Fibroblast of lung (primary cell): ENCODE results near the gene NHS. TPM values are rescaled to one million over a fixed set of nuclear protein-coding genes. Genes with fewer than 3 reads are reported as not detected.

Experiments used
- DNase-seq, 2 donors: peaks; one replicate each; pipeline versions ENCODE4 v3.0.0 to v3.0.0-alpha.2; 2010; ENCODE audit warnings: low read depth in 2 of 2
- H2AFZ ChIP-seq: 2 replicates; pipeline ENCODE4 v1.5.1; 2012; ENCODE audit warnings: low read length, control low read depth, inconsistent platforms
- H3K27ac ChIP-seq: 2 replicates; pipeline ENCODE4 v1.5.1; 2011; ENCODE audit warnings: low read length, control low read depth; ENCODE audit not compliant: insufficient read depth
- H3K27me3 ChIP-seq: 2 replicates; pipeline ENCODE4 v1.5.1; 2011; ENCODE audit warnings: mild to moderate bottlenecking, low read length; ENCODE audit not compliant: control insufficient read depth, insufficient read depth
- H3K36me3 ChIP-seq: 2 replicates; pipeline ENCODE4 v1.5.1; 2011; ENCODE audit warnings: low read length; ENCODE audit not compliant: control insufficient read depth, insufficient read depth
- H3K4me1 ChIP-seq: 2 replicates; pipeline ENCODE4 v1.5.1; 2011; ENCODE audit warnings: low read length; ENCODE audit not compliant: control insufficient read depth, insufficient read depth; ENCODE audit errors: extremely low read depth
- H3K4me2 ChIP-seq: 2 replicates; pipeline ENCODE4 v1.5.1; 2011; ENCODE audit warnings: low read length, control low read depth; ENCODE audit not compliant: insufficient read depth; ENCODE audit errors: extremely low read depth
- H3K4me3 ChIP-seq, 4 experiments: fragments of 200-600 bp in 1 of 4; sonication (generic) in 1 of 4; replicated peaks in 1 of 4; 2 replicates each; pipeline ENCODE4 v1.5.1; 2011 to 2016; ENCODE audit warnings: low read length in 4 of 4, low read depth in 3 of 4, mild to moderate bottlenecking in 3 of 4, control low read depth in 2 of 4, inconsistent platforms in 1 of 4, mixed read lengths in 1 of 4; ENCODE audit not compliant: insufficient read depth in 1 of 4; ENCODE audit errors: control extremely low read depth in 1 of 4
- H3K79me2 ChIP-seq: 2 replicates; pipeline ENCODE4 v1.5.1; 2012; ENCODE audit warnings: mild to moderate bottlenecking, low read length, inconsistent platforms; ENCODE audit not compliant: control insufficient read depth, insufficient read depth
- H3K9ac ChIP-seq: 2 replicates; pipeline ENCODE4 v1.5.1; 2011; ENCODE audit warnings: mild to moderate bottlenecking, low read length, control low read depth; ENCODE audit not compliant: insufficient read depth
- H3K9me3 ChIP-seq: 2 replicates; pipeline ENCODE4 v1.5.1; 2012; ENCODE audit warnings: low read depth, low read length; ENCODE audit not compliant: control insufficient read depth, insufficient read depth
- H4K20me1 ChIP-seq: 2 replicates; pipeline ENCODE4 v1.5.1; 2011; ENCODE audit warnings: low read length; ENCODE audit not compliant: control insufficient read depth, insufficient read depth; ENCODE audit errors: extremely low read depth
- EZH2 ChIP-seq: IDR thresholded peaks from 2 replicates; pipeline ENCODE4 v1.5.1; 2012; ENCODE audit warnings: low read length, control low read depth, mild to moderate bottlenecking; ENCODE audit errors: missing control alignments
- polyA plus RNA-seq, 2 donors: library from polyadenylated mRNA; depleted of rRNA in 1 of 2; stranded (reverse) in 1 of 2; unstranded in 1 of 2; fragments of >200 nt; gene quantifications; 2 replicates each; pipeline ENCODE4 v1.2.1, GENCODE V29; 2011 to 2012; ENCODE audit warnings: missing spikeins in 1 of 2
- total RNA-seq: library from RNA; depleted of rRNA; stranded (reverse); fragments of >200 nt; gene quantifications from 2 replicates; pipeline ENCODE4 v1.2.1, GENCODE V29; 2014
- TF ChIP-seq, protein P1 (sequence below), 2 donors: IDR thresholded peaks in 1 of 2; conservative IDR thresholded peaks in 1 of 2; 1 replicate in 1 of 2; 2 replicates in 1 of 2; pipeline ENCODE4 v1.5.1; 2011 to 2012; ENCODE audit warnings: low read length in 2 of 2, control low read depth in 1 of 2, inconsistent platforms in 1 of 2, low read depth in 1 of 2, mild to moderate bottlenecking in 1 of 2

The NHS gene
- total and polyA plus RNA-seq, 2 donors (not counting 1 experiment from before 2014, with no cell fraction given), result 1.4 to 3.8 TPM

DNA sequence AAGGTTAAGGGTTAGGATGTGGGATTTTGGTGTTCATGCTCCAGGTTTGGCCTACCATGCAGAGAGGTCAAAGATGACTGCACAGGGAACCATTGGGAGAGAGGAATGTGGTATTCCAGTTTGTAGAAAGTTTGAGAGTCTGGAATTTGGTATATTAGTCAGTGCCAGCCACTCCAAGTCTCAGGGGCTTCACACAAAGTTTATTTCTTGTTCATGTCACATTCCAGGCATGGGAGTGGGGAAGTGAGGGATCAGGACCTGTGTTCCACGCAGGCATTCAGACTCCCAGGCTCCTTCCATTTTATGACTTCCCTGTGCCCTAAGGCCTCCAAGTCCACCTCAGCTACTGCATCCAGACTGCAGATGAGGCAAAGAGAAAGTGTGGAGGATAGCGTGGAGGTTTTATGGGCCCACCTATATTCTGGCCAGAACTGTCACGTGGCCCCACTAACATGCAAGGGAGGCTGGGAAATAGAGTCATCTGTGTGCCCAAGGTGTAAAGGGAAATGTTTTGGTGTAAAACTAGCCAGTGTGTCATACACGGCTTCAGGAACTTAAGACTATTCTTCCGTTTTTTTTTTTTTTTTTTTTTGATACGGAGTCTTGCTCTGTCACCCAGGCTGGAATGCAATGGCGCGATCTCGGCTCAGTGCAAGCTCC is 221.7 kb downstream of the NHS start:
- Histone ChIP-seq H4K20me1 (no peaks in the 10 kb centered on the region), H3K79me2 (no peaks in the 10 kb centered on the region), H3K4me1 (peaks cover 7% of the 10 kb centered on the region), H3K27me3 (no peaks in the 10 kb centered on the region), H3K9me3 (no peaks in the 10 kb centered on the region), H3K36me3 (no peaks in the 10 kb centered on the region), H2AFZ (no peak overlapping the region), H3K9ac (no peak overlapping the region), H3K27ac (no peak overlapping the region), H3K4me3 (no peak overlapping the region), H3K4me2 (no peak overlapping the region)
- DNase-seq, result peak in 1 of 2 donors; percentile 55
- TF ChIP-seq, protein P1, sequence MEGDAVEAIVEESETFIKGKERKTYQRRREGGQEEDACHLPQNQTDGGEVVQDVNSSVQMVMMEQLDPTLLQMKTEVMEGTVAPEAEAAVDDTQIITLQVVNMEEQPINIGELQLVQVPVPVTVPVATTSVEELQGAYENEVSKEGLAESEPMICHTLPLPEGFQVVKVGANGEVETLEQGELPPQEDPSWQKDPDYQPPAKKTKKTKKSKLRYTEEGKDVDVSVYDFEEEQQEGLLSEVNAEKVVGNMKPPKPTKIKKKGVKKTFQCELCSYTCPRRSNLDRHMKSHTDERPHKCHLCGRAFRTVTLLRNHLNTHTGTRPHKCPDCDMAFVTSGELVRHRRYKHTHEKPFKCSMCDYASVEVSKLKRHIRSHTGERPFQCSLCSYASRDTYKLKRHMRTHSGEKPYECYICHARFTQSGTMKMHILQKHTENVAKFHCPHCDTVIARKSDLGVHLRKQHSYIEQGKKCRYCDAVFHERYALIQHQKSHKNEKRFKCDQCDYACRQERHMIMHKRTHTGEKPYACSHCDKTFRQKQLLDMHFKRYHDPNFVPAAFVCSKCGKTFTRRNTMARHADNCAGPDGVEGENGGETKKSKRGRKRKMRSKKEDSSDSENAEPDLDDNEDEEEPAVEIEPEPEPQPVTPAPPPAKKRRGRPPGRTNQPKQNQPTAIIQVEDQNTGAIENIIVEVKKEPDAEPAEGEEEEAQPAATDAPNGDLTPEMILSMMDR (conservative IDR thresholded peaks at IDR 0.05 in 1 of 2, IDR thresholded peaks at IDR 0.05 in 1 of 2; ENCODE audit: low read depth in 1 of 2, low read length in 2 of 2), result no peak
- TF ChIP-seq EZH2, result no peak

DNA sequence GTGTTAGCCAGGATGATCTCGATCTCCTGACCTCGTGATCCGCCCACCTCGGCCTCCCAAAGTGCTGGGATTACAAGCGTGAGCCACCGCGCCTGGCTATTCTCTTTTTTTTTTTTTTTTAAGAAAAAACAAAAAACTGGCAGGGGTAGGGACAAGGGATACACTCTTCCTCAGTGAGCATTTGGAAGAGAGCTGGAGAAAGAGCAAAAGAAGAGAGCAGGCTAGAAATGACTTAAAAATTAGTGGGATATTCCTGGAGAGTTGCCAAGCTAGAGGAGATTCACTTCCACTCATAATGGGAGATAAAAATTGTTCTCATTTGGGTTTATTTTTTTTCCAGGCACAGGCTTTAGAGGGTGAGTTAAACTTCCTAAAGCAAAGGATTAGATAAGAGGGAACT is 222.3 kb downstream of the NHS start:
- no peaks in the 10 kb centered on the region for H3K27me3 ChIP-seq
- H3K4me2 ChIP-seq, result no peak overlapping the region
- no peaks in the 10 kb centered on the region for H4K20me1 ChIP-seq
- no peak overlapping the region for H2AFZ ChIP-seq
- no peak for TF ChIP-seq EZH2
- TF ChIP-seq, protein P1 (conservative IDR thresholded peaks at IDR 0.05 in 1 of 2, IDR thresholded peaks at IDR 0.05 in 1 of 2; ENCODE audit: low read depth in 1 of 2, low read length in 2 of 2), result no peak
- H3K36me3 ChIP-seq, result no peaks in the 10 kb centered on the region
- H3K27ac ChIP-seq, result no peak overlapping the region
- no peak for DNase-seq
- H3K9ac ChIP-seq, result no peak overlapping the region
- peaks cover 7% of the 10 kb centered on the region for H3K4me1 ChIP-seq
- no peak overlapping the region for H3K4me3 ChIP-seq
- H3K79me2 ChIP-seq, result no peaks in the 10 kb centered on the region
- no peaks in the 10 kb centered on the region for H3K9me3 ChIP-seq

DNA sequence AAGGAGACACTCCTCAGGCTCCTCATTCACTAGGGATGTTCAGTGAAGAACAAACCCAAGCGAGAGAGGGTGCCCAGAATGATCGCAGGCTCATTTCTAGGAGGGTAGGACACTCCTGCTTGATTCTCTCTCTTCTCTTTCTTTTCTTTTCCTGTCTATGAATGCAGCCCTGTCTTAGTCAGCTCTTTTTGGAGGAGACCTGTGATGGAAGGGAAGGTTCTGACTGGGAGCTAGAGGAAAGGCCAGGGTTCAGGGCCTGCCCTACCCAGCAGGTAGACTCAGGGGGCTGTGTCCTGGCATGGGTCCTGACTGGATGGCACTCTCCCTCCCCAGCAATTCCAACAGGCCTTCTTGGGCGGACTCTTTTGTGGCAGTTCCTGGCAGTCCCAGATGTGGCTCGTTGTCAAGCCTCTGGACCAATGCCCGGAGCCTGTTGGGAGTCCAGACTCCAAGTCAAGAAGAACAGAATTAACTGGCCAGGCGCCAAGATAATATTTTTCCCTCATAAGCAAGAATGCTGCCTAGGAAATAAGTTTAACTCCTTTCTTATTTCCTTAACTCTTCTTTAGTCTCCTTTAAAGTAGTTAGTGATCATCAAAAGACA is 222.9 kb downstream of the NHS start:
- Histone ChIP-seq H3K4me2 (no peak overlapping the region), H3K9ac (no peak overlapping the region), H3K36me3 (no peaks in the 10 kb centered on the region), H3K27me3 (no peaks in the 10 kb centered on the region), H2AFZ (no peak overlapping the region), H3K4me1 (peaks cover 7% of the 10 kb centered on the region), H3K27ac (no peak overlapping the region), H3K79me2 (no peaks in the 10 kb centered on the region), H4K20me1 (no peaks in the 10 kb centered on the region), H3K4me3 (no peak overlapping the region), H3K9me3 (no peaks in the 10 kb centered on the region)
- TF ChIP-seq, protein P1 (conservative IDR thresholded peaks at IDR 0.05 in 1 of 2, IDR thresholded peaks at IDR 0.05 in 1 of 2; ENCODE audit: low read depth in 1 of 2, low read length in 2 of 2), result no peak
- no peak for TF ChIP-seq EZH2
- DNase-seq, result peak; percentile 58 to 77
